ENCODE results near the gene MDC1. TPM values are rescaled to one million over a fixed set of nuclear protein-coding genes. Genes with fewer than 3 reads are reported as not detected.
A peak's percentile ranks its signal among the peaks of the same experiment; 100 is the strongest.

Gene MDC1
- total and polyA plus RNA-seq, 12 donors = 11.2 to 21.7 (median 19.4) TPM

- Histone ChIP-seq H3K36me3 (no peaks in the 10 kb centered on the region), H3K4me3 (no peak overlapping the region), H3K9me3 (no peaks in the 10 kb centered on the region), H3K4me1 (peaks cover 12 to 61% (median 33%) of the 10 kb centered on the region in 9 donors), H3K27ac (peak overlapping the region in 9 of 10 donors; percentile 41 to 90 (median 80)), H3K27me3 (no peaks in the 10 kb centered on the region)
- ATAC-seq = peak; percentile 28 to 83 (median 68)
- no peak for DNase-seq
- TF ChIP-seq CTCF (IDR thresholded peaks at IDR 0.05) = peak in 5 of 9 donors; percentile 14 to 39 (median 37)
- WGBS, 2 donors = 41 to 51% methylated on average over 8 of the region's 8 CpGs
- intact Hi-C loops (cut with DNase I) = no loop called here
Observed at GRCh38 chr6:30763618-30764489, 46.8 kb upstream of the MDC1 start.

DNA sequence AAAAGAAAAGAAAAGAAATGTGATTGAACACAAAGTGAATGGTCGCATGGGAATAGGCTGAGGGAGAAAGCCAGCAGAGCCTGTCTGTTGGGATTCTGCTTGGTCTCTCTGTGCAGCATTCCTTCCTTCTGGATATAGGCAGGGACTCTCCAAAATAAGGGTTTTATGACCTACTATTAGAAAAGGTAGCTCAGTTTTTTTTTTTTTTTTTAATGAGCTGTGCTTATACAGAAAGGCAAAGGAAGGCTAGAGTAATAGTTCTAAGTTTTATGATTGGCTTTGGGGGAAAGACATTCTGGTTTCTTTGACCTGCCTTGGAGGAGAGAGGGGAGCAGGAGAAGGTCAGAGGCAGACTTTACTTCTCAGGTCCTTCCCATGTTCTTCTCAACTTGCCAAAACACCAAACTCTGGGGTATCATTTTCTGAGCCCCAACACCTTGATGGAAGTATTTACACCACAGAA is 46.1 kb upstream of the MDC1 start:
- no peak for DNase-seq
- no peaks in the 10 kb centered on the region for H3K9me3 ChIP-seq
- no peaks in the 10 kb centered on the region for H3K36me3 ChIP-seq
- H3K27me3 ChIP-seq = no peaks in the 10 kb centered on the region
- H3K27ac ChIP-seq = peak overlapping the region in 6 of 10 donors; percentile 50 to 90 (median 83)
- peaks cover 9 to 61% (median 33%) of the 10 kb centered on the region in 9 donors for H3K4me1 ChIP-seq
- no peak overlapping the region for H3K4me3 ChIP-seq
- 93 to 97% methylated on average over 1 of the region's 1 CpG for WGBS, 2 donors
- no peak for TF ChIP-seq CTCF (IDR thresholded peaks at IDR 0.05)
- no peak for ATAC-seq
- intact Hi-C loops (cut with DNase I) = no loop called here

GRCh38 chr6:30761791-30762429 is 44.8 kb upstream of the MDC1 start:
- Histone ChIP-seq H3K27me3 (no peaks in the 10 kb centered on the region), H3K4me3 (no peak overlapping the region), H3K36me3 (no peaks in the 10 kb centered on the region), H3K9me3 (no peaks in the 10 kb centered on the region), H3K27ac (peak overlapping the region in 2 of 10 donors; percentile 21 to 80), H3K4me1 (peaks cover 12 to 68% (median 37%) of the 10 kb centered on the region in 9 donors)
- intact Hi-C loops (cut with DNase I) = no loop called here
- TF ChIP-seq CTCF (IDR thresholded peaks at IDR 0.05) = no peak
- 98% methylated on average over 4 of the region's 4 CpGs for WGBS, 2 donors
- no peak for ATAC-seq
- no peak for DNase-seq

- Histone ChIP-seq H3K4me1 (peaks cover 12 to 62% (median 29%) of the 10 kb centered on the region in 9 donors), H3K27me3 (no peaks in the 10 kb centered on the region), H3K36me3 (no peaks in the 10 kb centered on the region), H3K4me3 (no peak overlapping the region), H3K9me3 (no peaks in the 10 kb centered on the region), H3K27ac (peak overlapping the region in 5 of 10 donors; percentile 32 to 98 (median 94))
- 90 to 93% methylated on average over 8 of the region's 8 CpGs for WGBS, 2 donors
- no peak for ATAC-seq
- TF ChIP-seq CTCF (IDR thresholded peaks at IDR 0.05) = no peak
- intact Hi-C loops (cut with DNase I) = no loop called here
- no peak for DNase-seq
Observed at GRCh38 chr6:30760549-30760948, 43.5 kb upstream of the MDC1 start.

Data from heart right ventricle (tissue), 16 donors.